Transverse colon (tissue), 4 donors: ENCODE results near the gene RECK. TPM values are rescaled to one million over a fixed set of nuclear protein-coding genes. Genes with fewer than 3 reads are reported as not detected.

Source experiments
- DNase-seq: peaks from one replicate; pipeline ENCODE4 v3.0.0-alpha.2; 2019
- H3K27ac ChIP-seq, 4 donors: fragments of 200-600 bp; sonication (generic); 2 replicates each; pipeline ENCODE4 v1.5.1; 2016 to 2018; ENCODE audit warnings: inconsistent platforms in 4 of 4
- H3K27me3 ChIP-seq: fragments of 200-600 bp; sonication (generic); 2 replicates; pipeline ENCODE4 v1.5.1; 2017; ENCODE audit warnings: inconsistent platforms
- H3K36me3 ChIP-seq, 4 donors: fragments of 200-600 bp; sonication (generic); 2 replicates each; pipeline ENCODE4 v1.5.1; 2017 to 2019; ENCODE audit warnings: inconsistent platforms in 4 of 4
- H3K4me1 ChIP-seq, 4 donors: fragments of 200-600 bp; sonication (generic); 2 replicates each; pipeline ENCODE4 v1.5.1; 2017 to 2020; ENCODE audit warnings: inconsistent platforms in 4 of 4
- H3K4me3 ChIP-seq, 4 donors: fragments of 200-600 bp; sonication (generic); 1 replicate in 1 of 4; 2 replicates in 3 of 4; pipeline versions ENCODE4 v1.5.1 to v1.6.1; 2017 to 2019; ENCODE audit warnings: inconsistent platforms in 4 of 4
- H3K9me3 ChIP-seq, 2 donors: fragments of 200-600 bp; sonication (generic); 2 replicates each; pipeline ENCODE4 v1.5.1; 2017 to 2019; ENCODE audit warnings: inconsistent platforms in 2 of 2
- CTCF ChIP-seq, 5 experiments: fragments of 200-600 bp in 3 of 5; fragments of 450-650 bp in 2 of 5; sonication (generic) in 3 of 5; IDR thresholded peaks; 1 replicate in 2 of 5; 2 replicates in 3 of 5; pipeline ENCODE4 v1.5.1; 2016 to 2017; ENCODE audit warnings: antibody characterized with exemption in 5 of 5, inconsistent platforms in 3 of 5, mild to moderate bottlenecking in 2 of 5, moderate library complexity in 1 of 5
- EP300 ChIP-seq: sonication (generic); formaldehyde crosslinking; IDR thresholded peaks from one replicate; pipeline ENCODE4 v1.6.1; 2017; ENCODE audit warnings: antibody characterized with exemption, low read depth
- POLR2A ChIP-seq: fragments of 450-650 bp; IDR thresholded peaks from one replicate; pipeline ENCODE4 v1.6.1; 2016; ENCODE audit warnings: antibody characterized with exemption, mild to moderate bottlenecking, moderate library complexity
- POLR2AphosphoS5 ChIP-seq, 3 donors: sonication (generic); formaldehyde crosslinking; IDR thresholded peaks; one replicate each; pipeline ENCODE4 v1.6.1; 2016; ENCODE audit warnings: antibody characterized with exemption in 3 of 3
- WGBS, 2 donors: methylation state at CpG; one replicate each; pipeline ENCODE4 v1.1.5; 2018; ENCODE audit warnings: low coverage in 1 of 2; 5-methylcytosine and 5-hydroxymethylcytosine counted together
- in situ Hi-C, 4 donors: fragments of 200-750 bp; cut with MboI; loops; one replicate each; pipeline versions ENCODE4 v1.15.0 to v1.15.1; 2017; ENCODE audit warnings: low sequenced_read_pairs in 3 of 4, low pct_ligation_motif_present in 1 of 4, low pct_unique_long_range_greater_than_20kb in 1 of 4
- intact Hi-C: fragments of 100-400 bp; cut with DNase I; formaldehyde crosslinking; loops from one replicate; pipeline ENCODE4 v1.15.1; 2023; ENCODE audit warnings: low total_unique reads
- total RNA-seq, 4 donors: library from RNA; depleted of rRNA; stranded (reverse); fragments of >200 nt; gene quantifications; one replicate each; pipeline ENCODE4 v1.1.0, GENCODE V29; 2016

The RECK gene
- total RNA-seq, 4 donors from 2014 or later: 1.5 to 30.3 (median 6.0) TPM

- TF ChIP-seq POLR2A (no peak), EP300 (no peak), CTCF (IDR thresholded peaks at IDR 0.05) (no peak), POLR2AphosphoS5 (IDR thresholded peaks at IDR 0.05) (no peak)
- peak overlapping the region in 3 of 4 donors; percentile 75 to 86 (median 81) for H3K27ac ChIP-seq
- in situ Hi-C loops (no loop called here), intact Hi-C loops (no loop called here)
- DNase-seq: no peak
- H3K9me3 ChIP-seq: no peaks in the 10 kb centered on the region
- no peak overlapping the region for H3K4me3 ChIP-seq
- H3K4me1 ChIP-seq: peaks cover 0 to 39% (median 32%) of the 10 kb centered on the region in 4 donors
- WGBS, 2 donors: 67 to 74% methylated on average over 3 to 10 of the region's 10 CpGs
- no peaks in the 10 kb centered on the region for H3K36me3 ChIP-seq
- no peaks in the 10 kb centered on the region for H3K27me3 ChIP-seq
Measured at GRCh38 chr9:36125062-36125855, 88.5 kb downstream of the RECK start.

- H3K9me3 ChIP-seq: no peaks in the 10 kb centered on the region
- in situ Hi-C loops: no loop called here
- WGBS, 2 donors: 46% methylated on average over 6 of the region's 7 CpGs; no CpG with 5 or more reads in 1 of the 2 donors
- peak overlapping the region; percentile 64 to 86 (median 78) for H3K27ac ChIP-seq
- peak; percentile 67 for DNase-seq
- no peaks in the 10 kb centered on the region for H3K36me3 ChIP-seq
- peaks cover 0 to 39% (median 32%) of the 10 kb centered on the region in 4 donors for H3K4me1 ChIP-seq
- intact Hi-C loops: no loop called here
- TF ChIP-seq POLR2AphosphoS5 (IDR thresholded peaks at IDR 0.05) (peak in 2 of 3 donors; percentile 23 to 30), POLR2A (no peak), CTCF (IDR thresholded peaks at IDR 0.05) (no peak), EP300 (peak; percentile 44)
- H3K4me3 ChIP-seq: no peak overlapping the region
- H3K27me3 ChIP-seq: no peaks in the 10 kb centered on the region
Measured at GRCh38 chr9:36126016-36126730, 89.5 kb downstream of the RECK start.

- Histone ChIP-seq H3K9me3 (no peaks in the 10 kb centered on the region), H3K27me3 (no peaks in the 10 kb centered on the region), H3K4me1 (peaks cover 0 to 39% (median 32%) of the 10 kb centered on the region in 4 donors), H3K27ac (peak overlapping the region; percentile 64 to 86 (median 78)), H3K4me3 (no peak overlapping the region), H3K36me3 (no peaks in the 10 kb centered on the region)
- TF ChIP-seq EP300: no peak
- TF ChIP-seq POLR2AphosphoS5 (IDR thresholded peaks at IDR 0.05): no peak
- no peak for TF ChIP-seq CTCF (IDR thresholded peaks at IDR 0.05)
- TF ChIP-seq POLR2A: no peak
- in situ Hi-C loops (no loop called here), intact Hi-C loops (no loop called here)
- DNase-seq: no peak
- 68% methylated on average over 5 of the region's 5 CpGs; no CpG with 5 or more reads in 1 of the 2 donors for WGBS, 2 donors
Measured at GRCh38 chr9:36127652-36128244, 91.0 kb downstream of the RECK start.

GRCh38 chr9:36128349-36128748 lies 91.6 kb downstream of the RECK start:
- no peaks in the 10 kb centered on the region for H3K27me3 ChIP-seq
- in situ Hi-C loops (no loop called here), intact Hi-C loops (no loop called here)
- no peak for DNase-seq
- H3K27ac ChIP-seq: peak overlapping the region in 3 of 4 donors; percentile 75 to 86 (median 81)
- H3K4me3 ChIP-seq: no peak overlapping the region
- WGBS, 2 donors: 50 to 67% methylated on average over 1 to 8 of the region's 8 CpGs
- no peak for TF ChIP-seq POLR2AphosphoS5 (IDR thresholded peaks at IDR 0.05)
- TF ChIP-seq POLR2A: no peak
- no peak for TF ChIP-seq CTCF (IDR thresholded peaks at IDR 0.05)
- no peak for TF ChIP-seq EP300
- peaks cover 0 to 39% (median 32%) of the 10 kb centered on the region in 4 donors for H3K4me1 ChIP-seq
- no peaks in the 10 kb centered on the region for H3K9me3 ChIP-seq
- H3K36me3 ChIP-seq: no peaks in the 10 kb centered on the region
